Measurements from ENCODE around the gene OR2K2.

Gene OR2K2, protein sequence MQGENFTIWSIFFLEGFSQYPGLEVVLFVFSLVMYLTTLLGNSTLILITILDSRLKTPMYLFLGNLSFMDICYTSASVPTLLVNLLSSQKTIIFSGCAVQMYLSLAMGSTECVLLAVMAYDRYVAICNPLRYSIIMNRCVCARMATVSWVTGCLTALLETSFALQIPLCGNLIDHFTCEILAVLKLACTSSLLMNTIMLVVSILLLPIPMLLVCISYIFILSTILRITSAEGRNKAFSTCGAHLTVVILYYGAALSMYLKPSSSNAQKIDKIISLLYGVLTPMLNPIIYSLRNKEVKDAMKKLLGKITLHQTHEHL

GRCh38 chr9:111330124-111330523 lies at the start of gene OR2K2:
Gene OR2K2, minus strand, starts transcription at chr9:111330224. Its CDS starts 1,791 bp downstream, at chr9:111328433.
- Histone ChIP-seq H3K4me3 (ENCODE audit: low read depth, low read length) (no peak within 1 kb of the TSS), H3K27ac (ENCODE audit: low read depth, low read length) (no peak within 1 kb of the TSS), H3K9me3 (ENCODE audit: control insufficient read depth, insufficient read depth, low read depth, low read length) (no peaks in the 10 kb centered on the region), H3K4me1 (ENCODE audit: control insufficient read depth, insufficient read depth, low read length) (peaks cover 6% of the 10 kb centered on the region), H3K9ac (ENCODE audit: low read length) (no peak within 1 kb of the TSS), H3K36me3 (ENCODE audit: control insufficient read depth, insufficient read depth, low read length) (no peaks in the 10 kb centered on the region), H3K27me3 (ENCODE audit: control insufficient read depth, insufficient read depth, low read length) (no peaks in the 10 kb centered on the region; the same call in 1 of the 2 replicates)

DNA sequence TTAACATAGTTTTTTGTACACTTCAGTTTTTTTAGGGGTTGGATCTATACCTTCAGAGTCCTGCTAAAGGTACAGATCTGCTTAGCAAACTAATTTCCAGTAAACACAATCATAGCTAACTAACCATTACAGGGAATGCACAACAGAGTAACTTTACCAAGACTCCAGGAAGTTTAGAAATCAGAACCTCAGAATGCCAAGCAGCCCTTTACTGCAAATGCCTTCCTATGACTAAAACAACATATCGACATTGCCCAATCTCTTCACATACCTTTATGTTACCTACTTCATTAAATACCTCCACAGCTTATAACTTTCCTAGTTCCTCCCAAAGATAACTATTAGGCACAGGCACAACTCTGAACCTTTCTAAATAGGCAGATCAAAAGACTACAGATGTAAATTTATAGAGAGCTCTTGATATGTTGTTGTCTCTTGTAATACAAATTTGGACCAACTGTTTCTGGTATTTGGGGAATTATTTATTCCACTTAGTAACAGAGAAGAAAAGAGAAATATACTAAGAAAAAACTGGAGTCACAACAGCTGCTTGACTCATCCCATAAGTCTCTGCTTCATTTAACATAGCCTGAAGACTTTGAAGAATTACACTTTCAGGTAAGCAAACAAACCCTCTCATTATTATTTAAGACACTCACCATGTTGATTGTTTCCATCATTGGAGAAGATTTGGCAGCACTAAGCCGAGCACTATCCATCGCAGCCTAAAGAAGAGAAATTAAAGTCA lies 46.0 kb upstream of the OR2K2 start:
- no peak overlapping the region for H3K27ac ChIP-seq (ENCODE audit: low read depth, low read length)
- H3K36me3 ChIP-seq (ENCODE audit: control insufficient read depth, insufficient read depth, low read length), result peaks cover 96% of the 10 kb centered on the region
- no peaks in the 10 kb centered on the region for H3K4me1 ChIP-seq (ENCODE audit: control insufficient read depth, insufficient read depth, low read length)
- H3K27me3 ChIP-seq (ENCODE audit: control insufficient read depth, insufficient read depth, low read length), result no peaks in the 10 kb centered on the region
- H3K9me3 ChIP-seq (ENCODE audit: control insufficient read depth, insufficient read depth, low read depth, low read length), result no peaks in the 10 kb centered on the region
- H3K9ac ChIP-seq (ENCODE audit: low read length), result no peak overlapping the region
- no peak overlapping the region for H3K4me3 ChIP-seq (ENCODE audit: low read depth, low read length)

- H3K27ac ChIP-seq (ENCODE audit: low read depth, low read length), result no peak overlapping the region
- H3K4me3 ChIP-seq (ENCODE audit: low read depth, low read length), result no peak overlapping the region
- no peaks in the 10 kb centered on the region for H3K4me1 ChIP-seq (ENCODE audit: control insufficient read depth, insufficient read depth, low read length)
- no peaks in the 10 kb centered on the region for H3K27me3 ChIP-seq (ENCODE audit: control insufficient read depth, insufficient read depth, low read length)
- no peaks in the 10 kb centered on the region for H3K9me3 ChIP-seq (ENCODE audit: control insufficient read depth, insufficient read depth, low read depth, low read length)
- peaks cover 96% of the 10 kb centered on the region for H3K36me3 ChIP-seq (ENCODE audit: control insufficient read depth, insufficient read depth, low read length)
- H3K9ac ChIP-seq (ENCODE audit: low read length), result no peak overlapping the region
Observed at GRCh38 chr9:111375062-111375461, 45.0 kb upstream of the OR2K2 start.

DNA sequence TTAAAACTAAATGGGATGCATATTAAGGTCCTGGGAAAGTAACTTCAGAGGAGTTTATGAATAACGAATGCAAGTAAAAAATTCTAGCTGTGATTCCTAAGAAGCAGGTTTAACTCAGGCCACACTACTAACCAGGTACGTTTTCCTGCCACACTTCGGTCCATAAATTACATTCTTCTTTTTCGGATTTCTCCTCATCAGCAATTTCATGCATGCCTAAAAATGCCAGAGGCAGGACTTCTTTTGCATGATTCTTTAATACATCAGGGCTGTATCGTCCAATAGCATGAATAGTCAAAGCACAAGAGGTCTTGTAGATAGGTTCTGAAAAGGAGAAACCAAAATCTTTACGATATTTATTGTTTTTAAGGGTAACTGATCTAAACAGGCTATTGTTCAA lies 42.3 kb upstream of the OR2K2 start:
- H3K36me3 ChIP-seq (ENCODE audit: control insufficient read depth, insufficient read depth, low read length), result peaks cover 98% of the 10 kb centered on the region
- H3K9me3 ChIP-seq (ENCODE audit: control insufficient read depth, insufficient read depth, low read depth, low read length), result no peaks in the 10 kb centered on the region
- H3K27ac ChIP-seq (ENCODE audit: low read depth, low read length), result no peak overlapping the region
- H3K4me3 ChIP-seq (ENCODE audit: low read depth, low read length), result no peak overlapping the region
- H3K4me1 ChIP-seq (ENCODE audit: control insufficient read depth, insufficient read depth, low read length), result no peaks in the 10 kb centered on the region
- H3K27me3 ChIP-seq (ENCODE audit: control insufficient read depth, insufficient read depth, low read length), result no peaks in the 10 kb centered on the region
- H3K9ac ChIP-seq (ENCODE audit: low read length), result no peak overlapping the region

GRCh38 chr9:111366978-111367377 lies 37.0 kb upstream of the OR2K2 start:
- H3K9me3 ChIP-seq (ENCODE audit: control insufficient read depth, insufficient read depth, low read depth, low read length), result no peaks in the 10 kb centered on the region
- H3K27me3 ChIP-seq (ENCODE audit: control insufficient read depth, insufficient read depth, low read length), result no peaks in the 10 kb centered on the region
- H3K9ac ChIP-seq (ENCODE audit: low read length), result no peak overlapping the region
- no peak overlapping the region for H3K27ac ChIP-seq (ENCODE audit: low read depth, low read length)
- no peak overlapping the region for H3K4me3 ChIP-seq (ENCODE audit: low read depth, low read length)
- H3K4me1 ChIP-seq (ENCODE audit: control insufficient read depth, insufficient read depth, low read length), result no peaks in the 10 kb centered on the region
- peaks cover 95% of the 10 kb centered on the region for H3K36me3 ChIP-seq (ENCODE audit: control insufficient read depth, insufficient read depth, low read length)

DNA sequence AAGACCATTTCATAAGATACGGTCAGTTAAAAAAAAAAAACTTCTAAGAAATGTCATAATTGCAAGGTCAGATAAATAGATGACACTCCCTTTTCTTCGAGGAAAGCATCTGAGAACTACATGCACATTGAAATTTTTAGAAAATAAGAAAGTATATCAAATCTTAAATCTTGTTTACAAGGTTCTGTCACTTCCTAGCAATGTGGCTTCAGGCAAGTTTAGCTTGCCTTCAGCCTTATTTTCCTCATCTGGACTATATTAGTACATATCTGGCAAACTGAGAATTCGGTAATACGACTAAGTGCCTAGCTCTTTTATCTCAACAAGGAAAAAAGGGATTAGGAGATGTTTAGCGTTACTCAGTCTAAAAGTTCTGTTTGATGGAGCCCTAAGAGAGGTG lies 32.5 kb upstream of the OR2K2 start:
- Histone ChIP-seq H3K4me1 (ENCODE audit: control insufficient read depth, insufficient read depth, low read length) (no peaks in the 10 kb centered on the region), H3K27me3 (ENCODE audit: control insufficient read depth, insufficient read depth, low read length) (no peaks in the 10 kb centered on the region), H3K9ac (ENCODE audit: low read length) (no peak overlapping the region), H3K4me3 (ENCODE audit: low read depth, low read length) (no peak overlapping the region), H3K9me3 (ENCODE audit: control insufficient read depth, insufficient read depth, low read depth, low read length) (no peaks in the 10 kb centered on the region), H3K36me3 (ENCODE audit: control insufficient read depth, insufficient read depth, low read length) (peaks cover 66% of the 10 kb centered on the region), H3K27ac (ENCODE audit: low read depth, low read length) (no peak overlapping the region)

GRCh38 chr9:111360881-111361280 lies 30.9 kb upstream of the OR2K2 start:
- H3K27me3 ChIP-seq (ENCODE audit: control insufficient read depth, insufficient read depth, low read length), result no peaks in the 10 kb centered on the region
- H3K36me3 ChIP-seq (ENCODE audit: control insufficient read depth, insufficient read depth, low read length), result peaks cover 49% of the 10 kb centered on the region
- H3K4me1 ChIP-seq (ENCODE audit: control insufficient read depth, insufficient read depth, low read length), result peaks cover 3% of the 10 kb centered on the region; the same call in 1 of the 2 replicates
- no peak overlapping the region for H3K4me3 ChIP-seq (ENCODE audit: low read depth, low read length)
- no peak overlapping the region for H3K27ac ChIP-seq (ENCODE audit: low read depth, low read length)
- H3K9me3 ChIP-seq (ENCODE audit: control insufficient read depth, insufficient read depth, low read depth, low read length), result no peaks in the 10 kb centered on the region
- no peak overlapping the region for H3K9ac ChIP-seq (ENCODE audit: low read length)

DNA sequence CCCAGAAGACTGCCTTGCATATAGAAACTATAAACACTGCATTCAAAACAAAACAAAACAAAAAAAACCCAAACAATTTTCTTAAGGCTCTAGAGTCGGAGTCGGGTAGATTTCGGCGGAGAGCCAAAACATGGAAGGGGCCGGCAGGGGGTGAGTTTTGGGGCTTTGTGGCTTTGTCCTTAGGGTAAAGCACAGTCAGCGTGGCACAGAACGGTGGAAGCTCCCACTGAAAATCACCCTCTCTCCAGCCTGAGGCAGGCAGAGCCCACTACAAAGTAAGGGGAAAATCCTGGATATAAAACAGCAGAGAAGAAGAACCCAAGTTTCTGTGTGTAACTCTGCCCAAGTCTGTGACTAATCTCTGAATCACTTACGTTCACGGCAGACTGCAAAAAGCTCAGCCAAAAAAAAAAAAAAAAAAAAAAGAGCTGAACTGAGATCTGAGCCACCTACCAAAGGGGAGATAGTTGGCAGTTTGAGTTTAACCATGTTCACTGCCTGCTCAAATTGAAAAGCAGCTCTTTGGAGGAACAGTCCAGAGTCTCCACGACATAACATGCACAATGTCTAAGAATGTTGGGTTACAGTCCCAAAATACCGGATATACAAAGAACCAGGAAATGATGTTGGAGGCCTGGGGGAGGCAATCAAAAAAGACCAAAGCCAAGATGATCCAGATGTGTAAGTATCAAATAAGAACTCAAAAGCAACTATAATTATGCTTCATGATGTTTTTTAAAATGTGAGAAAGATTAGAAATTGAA lies 26.6 kb upstream of the OR2K2 start:
- Histone ChIP-seq H3K27me3 (ENCODE audit: control insufficient read depth, insufficient read depth, low read length) (no peaks in the 10 kb centered on the region), H3K4me3 (ENCODE audit: low read depth, low read length) (no peak overlapping the region), H3K27ac (ENCODE audit: low read depth, low read length) (no peak overlapping the region), H3K36me3 (ENCODE audit: control insufficient read depth, insufficient read depth, low read length) (peaks cover 12% of the 10 kb centered on the region; the same call in 1 of the 2 replicates), H3K4me1 (ENCODE audit: control insufficient read depth, insufficient read depth, low read length) (peaks cover 3% of the 10 kb centered on the region; the same call in 1 of the 2 replicates), H3K9me3 (ENCODE audit: control insufficient read depth, insufficient read depth, low read depth, low read length) (no peaks in the 10 kb centered on the region), H3K9ac (ENCODE audit: low read length) (no peak overlapping the region)

GRCh38 chr9:111352545-111352944 lies 22.5 kb upstream of the OR2K2 start:
- no peak overlapping the region for H3K4me3 ChIP-seq (ENCODE audit: low read depth, low read length)
- no peaks in the 10 kb centered on the region for H3K9me3 ChIP-seq (ENCODE audit: control insufficient read depth, insufficient read depth, low read depth, low read length)
- peaks cover 3% of the 10 kb centered on the region; the same call in 1 of the 2 replicates for H3K4me1 ChIP-seq (ENCODE audit: control insufficient read depth, insufficient read depth, low read length)
- H3K36me3 ChIP-seq (ENCODE audit: control insufficient read depth, insufficient read depth, low read length), result no peaks in the 10 kb centered on the region
- no peak overlapping the region for H3K9ac ChIP-seq (ENCODE audit: low read length)
- no peak overlapping the region for H3K27ac ChIP-seq (ENCODE audit: low read depth, low read length)
- H3K27me3 ChIP-seq (ENCODE audit: control insufficient read depth, insufficient read depth, low read length), result no peaks in the 10 kb centered on the region

GRCh38 chr9:111350556-111350955 lies 20.5 kb upstream of the OR2K2 start:
- Histone ChIP-seq H3K4me3 (ENCODE audit: low read depth, low read length) (no peak overlapping the region), H3K9ac (ENCODE audit: low read length) (no peak overlapping the region), H3K27ac (ENCODE audit: low read depth, low read length) (no peak overlapping the region), H3K4me1 (ENCODE audit: control insufficient read depth, insufficient read depth, low read length) (no peaks in the 10 kb centered on the region), H3K36me3 (ENCODE audit: control insufficient read depth, insufficient read depth, low read length) (no peaks in the 10 kb centered on the region), H3K27me3 (ENCODE audit: control insufficient read depth, insufficient read depth, low read length) (no peaks in the 10 kb centered on the region), H3K9me3 (ENCODE audit: control insufficient read depth, insufficient read depth, low read depth, low read length) (no peaks in the 10 kb centered on the region)

GRCh38 chr9:111349766-111350165 lies 19.7 kb upstream of the OR2K2 start:
- Histone ChIP-seq H3K27ac (ENCODE audit: low read depth, low read length) (no peak overlapping the region), H3K9me3 (ENCODE audit: control insufficient read depth, insufficient read depth, low read depth, low read length) (no peaks in the 10 kb centered on the region), H3K9ac (ENCODE audit: low read length) (no peak overlapping the region), H3K4me3 (ENCODE audit: low read depth, low read length) (no peak overlapping the region), H3K4me1 (ENCODE audit: control insufficient read depth, insufficient read depth, low read length) (no peaks in the 10 kb centered on the region), H3K36me3 (ENCODE audit: control insufficient read depth, insufficient read depth, low read length) (no peaks in the 10 kb centered on the region), H3K27me3 (ENCODE audit: control insufficient read depth, insufficient read depth, low read length) (no peaks in the 10 kb centered on the region)
